Measurements from ENCODE around the gene ANO2. TPM values are rescaled to one million over a fixed set of nuclear protein-coding genes. Genes with fewer than 3 reads are reported as not detected.

The ANO2 gene
- total RNA-seq, 4 donors from 2014 or later = 4.0 to 17.9 (median 5.1) TPM

DNA sequence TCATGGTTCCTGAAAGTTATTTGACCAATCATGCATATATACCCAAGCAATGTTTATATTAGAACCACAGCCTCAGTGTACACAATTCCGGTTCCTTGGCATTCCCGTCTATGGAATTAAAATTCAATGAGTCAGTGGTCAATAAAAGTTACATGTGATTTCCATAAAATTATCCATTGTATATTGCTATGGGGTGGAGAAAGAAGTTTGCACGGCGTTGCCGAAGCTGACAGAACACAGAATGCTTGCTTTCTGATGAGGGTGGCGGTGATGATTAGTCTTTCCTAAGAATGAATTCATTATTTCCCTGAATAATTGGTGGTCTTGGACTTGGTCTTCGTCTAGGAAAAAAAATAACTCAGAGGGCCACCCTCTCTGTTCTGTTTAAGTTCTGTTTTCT lies 214.1 kb downstream of the ANO2 start:
- intact Hi-C loops (cut with DNase I) = no loop called here
- 89% methylated on average over 7 of the region's 7 CpGs for whole genome bisulfite sequencing

DNA sequence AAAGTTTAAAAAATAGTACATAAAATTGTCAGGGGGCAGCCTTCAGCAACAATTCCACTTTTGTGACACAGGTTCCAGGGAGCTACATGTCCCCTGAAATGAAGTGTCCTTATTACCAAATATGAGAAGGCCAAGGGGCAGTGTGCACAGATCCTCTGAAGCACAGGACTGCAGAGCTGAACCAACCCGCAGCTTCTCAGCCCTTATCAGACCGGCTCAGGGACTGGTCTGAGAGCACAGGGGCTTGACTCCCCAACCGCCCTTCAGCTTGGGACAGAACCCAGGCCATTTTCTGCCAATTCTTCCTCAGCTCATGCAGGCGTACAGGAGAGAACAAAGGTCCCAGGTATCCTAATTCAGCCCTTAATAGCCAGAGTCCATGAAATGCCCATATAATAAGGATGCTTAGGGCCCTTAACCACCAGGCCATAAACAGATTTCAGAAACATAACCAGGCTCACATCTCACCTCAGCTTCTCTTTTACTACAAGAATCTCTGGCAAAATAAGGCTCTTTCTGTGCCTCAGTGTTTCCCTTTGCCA lies 221.3 kb downstream of the ANO2 start:
- no peak overlapping the region for H3K4me3 ChIP-seq
- whole genome bisulfite sequencing = 91% methylated on average over 4 of the region's 4 CpGs

More for the DNA sequence above, 214.1 kb downstream of the ANO2 start:
- no peak for DNase-seq (ENCODE audit: extremely low spot score)
- no peaks in the 10 kb centered on the region for H3K27me3 ChIP-seq
- H3K36me3 ChIP-seq = peaks cover 0 to 15% (median 0%) of the 10 kb centered on the region in 4 donors
- H3K4me1 ChIP-seq = no peaks in the 10 kb centered on the region
- H3K4me3 ChIP-seq = no peak overlapping the region
- TF ChIP-seq EP300 (IDR thresholded peaks at IDR 0.05) = no peak
- no peak for TF ChIP-seq POLR2A (IDR thresholded peaks at IDR 0.05; ENCODE audit: low read depth)
- H3K9me3 ChIP-seq = no peaks in the 10 kb centered on the region
- no peak overlapping the region for H3K27ac ChIP-seq (replicated peaks in 1 of 4)

DNA sequence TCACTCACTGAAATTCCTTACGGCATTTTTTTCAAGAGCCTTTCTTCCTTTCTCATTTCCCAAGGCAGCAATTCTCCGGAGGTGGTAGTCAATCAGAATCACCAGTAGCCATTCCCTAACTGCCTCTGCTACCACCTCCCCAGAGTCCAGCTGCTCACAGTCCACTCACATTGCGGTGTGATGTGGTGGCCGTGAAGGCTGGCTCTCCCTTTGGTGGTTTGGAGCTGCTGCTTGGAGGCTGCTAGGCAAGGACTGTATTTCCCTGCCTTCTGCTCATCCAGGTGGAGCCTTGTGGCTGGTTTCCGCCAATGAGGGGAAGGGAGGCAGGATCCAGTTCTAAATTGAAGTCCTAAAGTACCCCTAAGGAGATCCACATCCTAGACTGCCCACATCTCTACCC lies 222.0 kb downstream of the ANO2 start:
- intact Hi-C loops (cut with DNase I) = no loop called here
- Histone ChIP-seq H3K4me1 (no peaks in the 10 kb centered on the region), H3K27ac (replicated peaks in 1 of 4) (no peak overlapping the region), H3K4me3 (no peak overlapping the region), H3K36me3 (no peaks in the 10 kb centered on the region), H3K27me3 (no peaks in the 10 kb centered on the region), H3K9me3 (no peaks in the 10 kb centered on the region)
- no peak for TF ChIP-seq EP300 (IDR thresholded peaks at IDR 0.05)
- TF ChIP-seq POLR2A (IDR thresholded peaks at IDR 0.05; ENCODE audit: low read depth) = no peak
- TF ChIP-seq, protein P1, sequence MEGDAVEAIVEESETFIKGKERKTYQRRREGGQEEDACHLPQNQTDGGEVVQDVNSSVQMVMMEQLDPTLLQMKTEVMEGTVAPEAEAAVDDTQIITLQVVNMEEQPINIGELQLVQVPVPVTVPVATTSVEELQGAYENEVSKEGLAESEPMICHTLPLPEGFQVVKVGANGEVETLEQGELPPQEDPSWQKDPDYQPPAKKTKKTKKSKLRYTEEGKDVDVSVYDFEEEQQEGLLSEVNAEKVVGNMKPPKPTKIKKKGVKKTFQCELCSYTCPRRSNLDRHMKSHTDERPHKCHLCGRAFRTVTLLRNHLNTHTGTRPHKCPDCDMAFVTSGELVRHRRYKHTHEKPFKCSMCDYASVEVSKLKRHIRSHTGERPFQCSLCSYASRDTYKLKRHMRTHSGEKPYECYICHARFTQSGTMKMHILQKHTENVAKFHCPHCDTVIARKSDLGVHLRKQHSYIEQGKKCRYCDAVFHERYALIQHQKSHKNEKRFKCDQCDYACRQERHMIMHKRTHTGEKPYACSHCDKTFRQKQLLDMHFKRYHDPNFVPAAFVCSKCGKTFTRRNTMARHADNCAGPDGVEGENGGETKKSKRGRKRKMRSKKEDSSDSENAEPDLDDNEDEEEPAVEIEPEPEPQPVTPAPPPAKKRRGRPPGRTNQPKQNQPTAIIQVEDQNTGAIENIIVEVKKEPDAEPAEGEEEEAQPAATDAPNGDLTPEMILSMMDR (IDR thresholded peaks at IDR 0.05) = no peak
- TF ChIP-seq POLR2AphosphoS5 (IDR thresholded peaks at IDR 0.05) = no peak
- WGBS = 77% methylated on average over 4 of the region's 5 CpGs
- no peak for DNase-seq (ENCODE audit: extremely low spot score)

More for the DNA sequence above, 221.3 kb downstream of the ANO2 start:
- H3K4me1 ChIP-seq = no peaks in the 10 kb centered on the region
- intact Hi-C loops (cut with DNase I) = no loop called here
- TF ChIP-seq POLR2AphosphoS5 (IDR thresholded peaks at IDR 0.05) = no peak
- H3K9me3 ChIP-seq = no peaks in the 10 kb centered on the region
- no peaks in the 10 kb centered on the region for H3K27me3 ChIP-seq
- H3K27ac ChIP-seq (replicated peaks in 1 of 4) = no peak overlapping the region
- H3K36me3 ChIP-seq = no peaks in the 10 kb centered on the region
- DNase-seq (ENCODE audit: extremely low spot score) = no peak

DNA sequence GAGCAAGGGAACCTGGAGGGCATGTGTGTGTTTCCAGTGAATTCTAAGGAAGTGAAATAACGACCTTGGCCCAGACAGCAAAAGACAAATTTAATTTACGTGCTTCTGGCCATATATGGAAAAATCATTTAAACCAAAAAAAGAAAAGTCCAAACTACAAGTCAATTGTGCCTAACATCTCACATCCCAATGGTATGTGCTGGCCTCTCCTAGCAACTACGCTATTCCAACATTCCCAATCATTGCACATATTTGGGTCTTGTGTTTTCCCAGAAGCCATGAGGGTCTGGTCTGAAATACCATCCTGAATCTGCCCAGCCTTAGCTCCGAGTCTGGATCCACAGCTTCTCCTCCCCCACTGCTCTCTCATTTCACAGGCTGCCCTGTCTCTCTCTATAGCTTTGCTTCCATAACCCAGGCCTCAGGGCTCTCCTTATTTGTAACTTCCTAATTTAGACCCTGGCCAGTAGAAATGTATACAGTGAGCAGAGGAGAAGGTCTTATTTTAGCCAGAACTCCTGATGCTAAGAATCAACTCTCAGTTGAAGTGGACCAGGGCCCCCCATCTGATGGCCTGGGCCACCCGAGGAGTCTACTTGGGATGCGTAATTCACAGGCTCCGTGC lies 224.6 kb downstream of the ANO2 start:
- TF ChIP-seq EP300 (IDR thresholded peaks at IDR 0.05) (no peak), POLR2AphosphoS5 (IDR thresholded peaks at IDR 0.05) (no peak), POLR2A (IDR thresholded peaks at IDR 0.05; ENCODE audit: low read depth) (no peak)
- TF ChIP-seq, protein P1 (IDR thresholded peaks at IDR 0.05) = no peak
- Histone ChIP-seq H3K27ac (replicated peaks in 1 of 4) (no peak overlapping the region), H3K4me3 (no peak overlapping the region), H3K27me3 (no peaks in the 10 kb centered on the region), H3K4me1 (peaks cover 0 to 13% (median 0%) of the 10 kb centered on the region in 4 donors), H3K36me3 (no peaks in the 10 kb centered on the region), H3K9me3 (no peaks in the 10 kb centered on the region)
- 76% methylated on average over 7 of the region's 7 CpGs for WGBS
- DNase-seq (ENCODE audit: extremely low spot score) = no peak
- intact Hi-C loops (cut with DNase I) = no loop called here

DNA sequence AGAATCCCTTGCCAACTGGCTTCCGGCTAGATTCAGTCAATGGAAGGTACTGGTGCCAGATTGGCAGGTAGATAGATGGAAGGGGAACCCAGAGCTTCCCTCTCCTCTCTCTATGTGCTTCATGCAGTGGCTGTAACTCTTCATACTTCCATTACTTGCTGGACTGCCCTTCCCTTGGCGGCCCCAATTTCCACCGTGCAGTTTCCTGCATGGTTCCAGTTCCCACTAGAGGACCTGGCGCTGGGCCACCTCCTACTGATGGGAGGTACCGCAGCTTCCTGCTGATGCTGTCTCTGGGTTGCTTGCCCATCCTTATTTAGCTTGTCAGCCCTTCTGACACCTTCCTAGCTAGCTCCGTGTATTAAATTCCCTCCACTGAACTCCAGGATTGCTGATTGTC lies 226.4 kb downstream of the ANO2 start:
- TF ChIP-seq EP300 (IDR thresholded peaks at IDR 0.05) (no peak), POLR2A (IDR thresholded peaks at IDR 0.05; ENCODE audit: low read depth) (no peak), POLR2AphosphoS5 (IDR thresholded peaks at IDR 0.05) (no peak)
- TF ChIP-seq, protein P1 (IDR thresholded peaks at IDR 0.05) = no peak
- H3K4me1 ChIP-seq = peaks cover 0 to 13% (median 0%) of the 10 kb centered on the region in 4 donors
- WGBS = 56% methylated on average over 6 of the region's 6 CpGs
- DNase-seq (ENCODE audit: extremely low spot score) = no peak
- H3K9me3 ChIP-seq = no peaks in the 10 kb centered on the region
- intact Hi-C loops (cut with DNase I) = no loop called here
- H3K27me3 ChIP-seq = no peaks in the 10 kb centered on the region
- H3K36me3 ChIP-seq = no peaks in the 10 kb centered on the region
- H3K4me3 ChIP-seq = no peak overlapping the region
- H3K27ac ChIP-seq (replicated peaks in 1 of 4) = no peak overlapping the region
